ENCODE data around the gene PRSS16.

- TF ChIP-seq, protein P1, sequence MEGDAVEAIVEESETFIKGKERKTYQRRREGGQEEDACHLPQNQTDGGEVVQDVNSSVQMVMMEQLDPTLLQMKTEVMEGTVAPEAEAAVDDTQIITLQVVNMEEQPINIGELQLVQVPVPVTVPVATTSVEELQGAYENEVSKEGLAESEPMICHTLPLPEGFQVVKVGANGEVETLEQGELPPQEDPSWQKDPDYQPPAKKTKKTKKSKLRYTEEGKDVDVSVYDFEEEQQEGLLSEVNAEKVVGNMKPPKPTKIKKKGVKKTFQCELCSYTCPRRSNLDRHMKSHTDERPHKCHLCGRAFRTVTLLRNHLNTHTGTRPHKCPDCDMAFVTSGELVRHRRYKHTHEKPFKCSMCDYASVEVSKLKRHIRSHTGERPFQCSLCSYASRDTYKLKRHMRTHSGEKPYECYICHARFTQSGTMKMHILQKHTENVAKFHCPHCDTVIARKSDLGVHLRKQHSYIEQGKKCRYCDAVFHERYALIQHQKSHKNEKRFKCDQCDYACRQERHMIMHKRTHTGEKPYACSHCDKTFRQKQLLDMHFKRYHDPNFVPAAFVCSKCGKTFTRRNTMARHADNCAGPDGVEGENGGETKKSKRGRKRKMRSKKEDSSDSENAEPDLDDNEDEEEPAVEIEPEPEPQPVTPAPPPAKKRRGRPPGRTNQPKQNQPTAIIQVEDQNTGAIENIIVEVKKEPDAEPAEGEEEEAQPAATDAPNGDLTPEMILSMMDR (IDR thresholded peaks at IDR 0.05 in 8 of 11, conservative IDR thresholded peaks at IDR 0.05 in 3 of 11): no peak
- TF ChIP-seq POLR2A (IDR thresholded peaks at IDR 0.05): no peak
- TF ChIP-seq POLR2AphosphoS5 (IDR thresholded peaks at IDR 0.05): no peak
These were observed 40.7 kb upstream of the PRSS16 start for GRCh38 chr6:27206806-27207205.
